ENCODE data around the gene TLR8. TPM values are rescaled to one million over a fixed set of nuclear protein-coding genes. Genes with fewer than 3 reads are reported as not detected.

Gene TLR8
- total and polyA plus RNA-seq, 2 of the 4 experiments (the other 2 are of a cell fraction), result not detected

DNA sequence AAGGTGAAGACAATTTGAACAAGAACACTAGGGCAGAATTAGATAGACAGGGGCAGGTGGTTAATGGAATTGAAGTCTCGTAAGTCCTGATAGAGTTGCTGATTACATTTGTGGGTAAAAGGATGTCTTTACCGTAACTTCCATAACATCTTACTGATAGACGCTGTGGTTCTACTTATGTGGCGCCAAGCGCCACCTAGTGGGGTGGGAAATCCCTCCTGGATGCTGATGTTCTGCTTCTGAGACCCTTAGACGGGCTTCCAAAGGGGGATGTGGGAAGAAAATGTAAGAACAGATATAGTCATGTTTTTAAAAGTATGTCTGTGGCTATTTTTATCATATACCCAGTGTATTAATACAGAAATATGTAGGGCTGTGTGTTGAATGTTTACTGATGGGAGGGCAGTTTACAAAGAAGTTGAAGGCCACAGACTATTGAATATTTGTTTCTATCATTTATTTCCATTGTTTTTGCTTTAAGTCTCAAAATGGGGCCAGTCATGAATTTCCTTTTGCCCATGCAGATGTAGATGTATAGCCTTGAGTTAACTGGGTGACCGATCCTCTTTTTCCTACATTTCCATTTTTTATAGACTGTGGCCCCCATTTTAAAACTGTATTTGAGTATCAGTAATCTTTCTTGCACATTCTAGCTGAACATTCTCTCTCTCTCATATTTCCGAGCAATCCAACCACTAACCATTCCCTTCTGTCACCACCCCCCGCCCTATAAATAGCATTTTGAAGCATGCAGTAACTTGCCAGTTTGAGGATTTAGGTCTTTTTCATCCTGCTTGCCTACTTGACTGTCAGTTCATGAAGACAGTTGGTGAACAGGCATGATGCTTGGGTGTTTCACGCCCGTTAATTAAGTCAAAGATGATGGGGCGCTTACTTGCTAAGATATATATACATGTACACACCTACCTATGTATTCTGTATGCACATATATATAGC is 12.1 kb upstream of the TLR8 start:
- Histone ChIP-seq H3K9me1 (ENCODE audit: insufficient read depth, low read length) (no peaks in the 10 kb centered on the region), H4K20me1 (ENCODE audit: insufficient read depth, low read length) (no peaks in the 10 kb centered on the region), H3K14ac (replicated peaks; ENCODE audit: low read depth, low read length) (no peak overlapping the region), H3K27me3 (ENCODE audit: control insufficient read depth, insufficient read depth, low read length) (no peaks in the 10 kb centered on the region), H2BK20ac (ENCODE audit: low read depth, low read length) (no peak overlapping the region), H3K9me3 (ENCODE audit: control insufficient read depth, insufficient read depth, low read length) (no peaks in the 10 kb centered on the region), H2BK120ac (ENCODE audit: low read depth, low read length) (no peak overlapping the region), H3K4me3 (ENCODE audit: insufficient read depth, low read depth, low read length) (no peak overlapping the region), H4K91ac (ENCODE audit: insufficient read depth, low read depth, low read length) (no peak overlapping the region), H3K9ac (ENCODE audit: low read depth, low read length) (no peak overlapping the region), H2AK9ac (replicated peaks; ENCODE audit: low read depth, low read length, poor library complexity) (no peak overlapping the region), H2AK5ac (ENCODE audit: low read depth, low read length) (no peak overlapping the region), H3K36me3 (ENCODE audit: control insufficient read depth, insufficient read depth, low read length) (no peaks in the 10 kb centered on the region), H2BK15ac (ENCODE audit: low read depth, low read length) (no peak overlapping the region), H2BK5ac (ENCODE audit: low read depth, low read length, poor library complexity, severe bottlenecking) (no peak overlapping the region), H3K23ac (ENCODE audit: low read depth, low read length) (no peak overlapping the region), H3K4me1 (ENCODE audit: control insufficient read depth, insufficient read depth, low read length) (no peaks in the 10 kb centered on the region), H3K4ac (ENCODE audit: low read depth, low read length) (no peak overlapping the region), H4K5ac (ENCODE audit: low read depth, low read length) (no peak overlapping the region), H4K8ac (ENCODE audit: low read depth in 2 of 2, low read length in 2 of 2) (no peak overlapping the region), H3K4me2 (ENCODE audit: low read depth, low read length) (no peak overlapping the region), H2AFZ (replicated peaks; ENCODE audit: low read length, poor library complexity) (no peak overlapping the region), H3K56ac (ENCODE audit: extremely low read depth, insufficient read depth, low read length) (no peak overlapping the region), H3K79me1 (ENCODE audit: low read depth in 1 of 2, low read length in 2 of 2) (no peaks in the 10 kb centered on the region), H3K27ac (ENCODE audit: insufficient read depth, low read length) (no peak overlapping the region), H3K18ac (ENCODE audit: low read depth, low read length) (no peak overlapping the region)
- BruUV-seq (replicated peaks), result no TSS peak
- intact Hi-C loops (cut with micrococcal nuclease) (loop anchor here (1.0 kb wide), 1 partner anchor 80 kb away; no protein-coding TSS in a partner anchor), dilution Hi-C loops (cut with HindIII; ENCODE audit: low sequenced_read_pairs, unreplicated experiment) (no loop called here), in situ Hi-C loops (cut with MboI; ENCODE audit: low sequenced_read_pairs) (no loop called here)
- TF ChIP-seq BHLHE40 (IDR thresholded peaks at IDR 0.05; ENCODE audit: low read depth, low read length) (no peak), RAD21 (IDR thresholded peaks at IDR 0.05; ENCODE audit: low read length) (peak; percentile 31; the same call in 1 of the 2 replicates), CEBPB (IDR thresholded peaks at IDR 0.05; ENCODE audit: low read depth, low read length) (no peak), SMC3 (IDR thresholded peaks at IDR 0.05; ENCODE audit: low read depth, low read length) (peak; percentile 22; the same call in 1 of the 2 replicates), MAFK (IDR thresholded peaks at IDR 0.05; ENCODE audit: low read depth, low read length) (no peak)
- TF ChIP-seq, protein P1, sequence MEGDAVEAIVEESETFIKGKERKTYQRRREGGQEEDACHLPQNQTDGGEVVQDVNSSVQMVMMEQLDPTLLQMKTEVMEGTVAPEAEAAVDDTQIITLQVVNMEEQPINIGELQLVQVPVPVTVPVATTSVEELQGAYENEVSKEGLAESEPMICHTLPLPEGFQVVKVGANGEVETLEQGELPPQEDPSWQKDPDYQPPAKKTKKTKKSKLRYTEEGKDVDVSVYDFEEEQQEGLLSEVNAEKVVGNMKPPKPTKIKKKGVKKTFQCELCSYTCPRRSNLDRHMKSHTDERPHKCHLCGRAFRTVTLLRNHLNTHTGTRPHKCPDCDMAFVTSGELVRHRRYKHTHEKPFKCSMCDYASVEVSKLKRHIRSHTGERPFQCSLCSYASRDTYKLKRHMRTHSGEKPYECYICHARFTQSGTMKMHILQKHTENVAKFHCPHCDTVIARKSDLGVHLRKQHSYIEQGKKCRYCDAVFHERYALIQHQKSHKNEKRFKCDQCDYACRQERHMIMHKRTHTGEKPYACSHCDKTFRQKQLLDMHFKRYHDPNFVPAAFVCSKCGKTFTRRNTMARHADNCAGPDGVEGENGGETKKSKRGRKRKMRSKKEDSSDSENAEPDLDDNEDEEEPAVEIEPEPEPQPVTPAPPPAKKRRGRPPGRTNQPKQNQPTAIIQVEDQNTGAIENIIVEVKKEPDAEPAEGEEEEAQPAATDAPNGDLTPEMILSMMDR (conservative IDR thresholded peaks at IDR 0.05; ENCODE audit: low read depth, low read length), result peak; percentile 50
- TF ChIP-seq, protein P2, sequence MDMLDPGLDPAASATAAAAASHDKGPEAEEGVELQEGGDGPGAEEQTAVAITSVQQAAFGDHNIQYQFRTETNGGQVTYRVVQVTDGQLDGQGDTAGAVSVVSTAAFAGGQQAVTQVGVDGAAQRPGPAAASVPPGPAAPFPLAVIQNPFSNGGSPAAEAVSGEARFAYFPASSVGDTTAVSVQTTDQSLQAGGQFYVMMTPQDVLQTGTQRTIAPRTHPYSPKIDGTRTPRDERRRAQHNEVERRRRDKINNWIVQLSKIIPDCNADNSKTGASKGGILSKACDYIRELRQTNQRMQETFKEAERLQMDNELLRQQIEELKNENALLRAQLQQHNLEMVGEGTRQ (IDR thresholded peaks at IDR 0.05; ENCODE audit: low read depth, low read length), result no peak
- POLR2A ChIA-PET (ENCODE audit: unreplicated experiment), result no interaction called here
- WGBS, 2 experiments (ENCODE audit: extremely low coverage in 2 of 2, insufficient read length in 1 of 2), result no CpG with 5 or more reads among the region's 12 CpGs
- CTCF ChIA-PET, result no interaction called here
- DNase-seq, result peak; percentile 18
- ATAC-seq (ENCODE audit: low read depth), result peak; percentile 48; the same call in 1 of the 2 replicates

Data from IMR-90 (cell line).